IMR-90 (cell line): ENCODE data around the gene PLD3. TPM values are rescaled to one million over a fixed set of nuclear protein-coding genes. Genes with fewer than 3 reads are reported as not detected.

ENCODE experiments used
- ATAC-seq: fragments of 200-7000 bp; cut with Tn5 transposase; 2 replicates; pipeline ENCODE4 v1.9.1; 2020; ENCODE audit warnings: low read depth, mild to moderate bottlenecking, moderate library complexity
- BruUV-seq: library from RNA; stranded (reverse); fragments of 400-500 nt; replicated peaks from 2 replicates; lab custom pipeline; 2021; lab: Mats Ljungman, UMichigan
- CTCF ChIA-PET: fragments of 300-600 bp; formaldehyde crosslinking; extraction: SDS; loops from one replicate; lab custom pipeline; 2021; ENCODE audit warnings: antibody characterized with exemption; lab: Yijun Ruan, JAX
- POLR2A ChIA-PET: fragments of 300-600 bp; sonication (Branson Sonifier 250); formaldehyde crosslinking; loops from one replicate; lab custom pipeline; 2022; ENCODE audit warnings: antibody characterized with exemption; ENCODE audit not compliant: unreplicated experiment; lab: Charles Lee
- DNase-seq: peaks from one replicate; pipeline ENCODE4 v3.0.0; 2013
- H2AFZ ChIP-seq: replicated peaks from 2 replicates; pipeline ENCODE3; 2013; ENCODE audit warnings: low read length, mild to moderate bottlenecking; ENCODE audit not compliant: poor library complexity
- H2AK5ac ChIP-seq: 2 replicates; pipeline ENCODE4 v1.6.1; 2013; ENCODE audit warnings: low read depth, low read length, inconsistent platforms
- H2AK9ac ChIP-seq: replicated peaks from 2 replicates; pipeline ENCODE3; 2013; ENCODE audit warnings: mild to moderate bottlenecking, low read depth, low read length, moderate library complexity; ENCODE audit not compliant: poor library complexity
- H2BK120ac ChIP-seq: 2 replicates; pipeline ENCODE4 v1.6.1; 2013; ENCODE audit warnings: low read depth, low read length, inconsistent platforms
- H2BK15ac ChIP-seq: 3 replicates; pipeline ENCODE4 v1.6.1; 2013; ENCODE audit warnings: low read depth, low read length, inconsistent platforms
- H2BK20ac ChIP-seq: 2 replicates; pipeline ENCODE4 v1.6.1; 2013; ENCODE audit warnings: low read depth, mild to moderate bottlenecking, inconsistent platforms, low read length, moderate library complexity
- H2BK5ac ChIP-seq: 2 replicates; pipeline ENCODE4 v1.6.1; 2013; ENCODE audit warnings: mild to moderate bottlenecking, low read depth, low read length, inconsistent platforms; ENCODE audit not compliant: poor library complexity, severe bottlenecking
- H3K14ac ChIP-seq: replicated peaks from 2 replicates; pipeline ENCODE4 v1.6.1; 2013; ENCODE audit warnings: low read depth, low read length, inconsistent platforms
- H3K18ac ChIP-seq: 2 replicates; pipeline ENCODE4 v1.6.1; 2013; ENCODE audit warnings: low read depth, low read length, control low read depth
- H3K23ac ChIP-seq: 2 replicates; pipeline ENCODE4 v1.6.1; 2013; ENCODE audit warnings: low read depth, low read length, inconsistent platforms
- H3K27ac ChIP-seq: 2 replicates; pipeline ENCODE4 v1.5.1; 2013; ENCODE audit warnings: mild to moderate bottlenecking, control low read depth, low read length; ENCODE audit not compliant: insufficient read depth
- H3K27me3 ChIP-seq: 2 replicates; pipeline ENCODE4 v1.6.1; 2013; ENCODE audit warnings: low read length; ENCODE audit not compliant: control insufficient read depth, insufficient read depth
- H3K36me3 ChIP-seq: 2 replicates; pipeline ENCODE4 v1.6.1; 2013; ENCODE audit warnings: low read length, mixed read lengths; ENCODE audit not compliant: control insufficient read depth, insufficient read depth
- H3K4ac ChIP-seq: 2 replicates; pipeline ENCODE4 v1.6.1; 2013; ENCODE audit warnings: low read depth, low read length, inconsistent platforms
- H3K4me1 ChIP-seq: 2 replicates; pipeline ENCODE4 v1.6.1; 2013; ENCODE audit warnings: low read length, mixed read lengths; ENCODE audit not compliant: control insufficient read depth, insufficient read depth
- H3K4me2 ChIP-seq: 2 replicates; pipeline ENCODE4 v1.6.1; 2013; ENCODE audit warnings: low read depth, mild to moderate bottlenecking, control low read depth, low read length, moderate library complexity
- H3K4me3 ChIP-seq: 2 replicates; pipeline ENCODE4 v1.5.1; 2013; ENCODE audit warnings: low read depth, mild to moderate bottlenecking, control low read depth, low read length, moderate library complexity; ENCODE audit not compliant: insufficient read depth
- H3K56ac ChIP-seq: 2 replicates; pipeline ENCODE4 v1.6.1; 2013; ENCODE audit warnings: low read length, inconsistent platforms; ENCODE audit not compliant: insufficient read depth; ENCODE audit errors: extremely low read depth
- H3K79me1 ChIP-seq, 2 experiments: 2 replicates each; pipeline ENCODE4 v1.6.1; 2013; ENCODE audit warnings: low read length in 2 of 2, inconsistent platforms in 1 of 2, low read depth in 1 of 2
- H3K9ac ChIP-seq: 2 replicates; pipeline ENCODE4 v1.6.1; 2013; ENCODE audit warnings: low read depth, low read length, control low read depth
- H3K9me1 ChIP-seq: 2 replicates; pipeline ENCODE4 v1.6.1; 2013; ENCODE audit warnings: low read length, inconsistent platforms; ENCODE audit not compliant: insufficient read depth
- H3K9me3 ChIP-seq: 2 replicates; pipeline ENCODE4 v1.6.1; 2013; ENCODE audit warnings: low read length; ENCODE audit not compliant: control insufficient read depth, insufficient read depth
- H4K20me1 ChIP-seq: 2 replicates; pipeline ENCODE4 v1.6.1; 2013; ENCODE audit warnings: low read length, inconsistent platforms; ENCODE audit not compliant: insufficient read depth
- H4K5ac ChIP-seq: 2 replicates; pipeline ENCODE4 v1.6.1; 2013; ENCODE audit warnings: mild to moderate bottlenecking, low read depth, low read length, control low read depth
- H4K8ac ChIP-seq, 2 experiments: 2 replicates each; pipeline ENCODE4 v1.6.1; 2013; ENCODE audit warnings: low read depth in 2 of 2, low read length in 2 of 2, control low read depth in 1 of 2, inconsistent platforms in 1 of 2
- H4K91ac ChIP-seq: 2 replicates; pipeline ENCODE4 v1.6.1; 2013; ENCODE audit warnings: low read depth, low read length, inconsistent platforms; ENCODE audit not compliant: insufficient read depth
- CEBPB ChIP-seq: IDR thresholded peaks from 2 replicates; pipeline ENCODE4 v1.6.1; 2012; ENCODE audit warnings: low read depth, low read length, improper control_type of control experiment
- CHD1 ChIP-seq: IDR thresholded peaks from 2 replicates; pipeline ENCODE4 v1.6.1; 2012; ENCODE audit warnings: low read depth, low read length, improper control_type of control experiment
- CTCF ChIP-seq: conservative IDR thresholded peaks from 2 replicates; pipeline ENCODE4 v1.5.1; 2012; ENCODE audit warnings: mild to moderate bottlenecking, low read depth, low read length, improper control_type of control experiment
- FOS ChIP-seq: fragments of 150-350 bp; IDR thresholded peaks from 2 replicates; pipeline ENCODE4 v1.6.1; 2016; ENCODE audit warnings: low read depth, low read length
- MAZ ChIP-seq: IDR thresholded peaks from 2 replicates; pipeline ENCODE4 v1.6.1; 2012; ENCODE audit warnings: low read depth, mild to moderate bottlenecking, low read length, improper control_type of control experiment, moderate library complexity, borderline replicate concordance
- NFE2L2 ChIP-seq: fragments of 150-350 bp; IDR thresholded peaks from 2 replicates; pipeline ENCODE4 v1.6.1; 2016; ENCODE audit warnings: low read depth, mild to moderate bottlenecking, low read length
- POLR2A ChIP-seq: IDR thresholded peaks from 2 replicates; pipeline ENCODE4 v1.6.1; 2012; ENCODE audit warnings: mild to moderate bottlenecking, low read depth, low read length
- RAD21 ChIP-seq: IDR thresholded peaks from 2 replicates; pipeline ENCODE4 v1.6.1; 2012; ENCODE audit warnings: low read length, improper control_type of control experiment
- RCOR1 ChIP-seq: IDR thresholded peaks from 2 replicates; pipeline ENCODE4 v1.6.1; 2012; ENCODE audit warnings: mild to moderate bottlenecking, low read length, improper control_type of control experiment; ENCODE audit not compliant: insufficient replicate concordance
- SMC3 ChIP-seq: fragments of 150-350 bp; IDR thresholded peaks from 2 replicates; pipeline ENCODE4 v1.6.1; 2016; ENCODE audit warnings: low read depth, mild to moderate bottlenecking, antibody characterized with exemption, low read length, moderate library complexity
- USF2 ChIP-seq: fragments of 150-350 bp; IDR thresholded peaks from 2 replicates; pipeline ENCODE4 v1.6.1; 2017; ENCODE audit warnings: mild to moderate bottlenecking, antibody characterized with exemption, low read length, low read depth
- whole genome bisulfite sequencing, 2 experiments: methylation state at CpG; one replicate each; pipeline versions ENCODE4 v1.1.5 to v1.1.7; 2013; ENCODE audit warnings: missing lambda C conversion rate in 2 of 2; ENCODE audit not compliant: insufficient read length in 1 of 2; ENCODE audit errors: extremely low coverage in 2 of 2; 5-methylcytosine and 5-hydroxymethylcytosine counted together
- dilution Hi-C: fragments of 300-500 bp; cut with HindIII; formaldehyde crosslinking; loops from one replicate; pipeline ENCODE4 v1.14.3; 2018; ENCODE audit warnings: low sequenced_read_pairs; ENCODE audit not compliant: unreplicated experiment
- in situ Hi-C: fragments of 300-500 bp; cut with MboI; formaldehyde crosslinking; loops from 3 replicates; pipeline ENCODE4 v1.14.3; 2019; ENCODE audit warnings: low sequenced_read_pairs, inconsistent platforms, mixed read lengths
- intact Hi-C: fragments of 100-400 bp; cut with micrococcal nuclease; formaldehyde crosslinking; loops from 2 replicates; pipeline ENCODE4 v1.10.0; 2022
- polyA plus RNA-seq, 3 experiments: library from polyadenylated mRNA; depleted of rRNA; stranded (reverse); fragments of >200 nt; gene quantifications; 2 replicates each; pipeline ENCODE4 v1.2.3, GENCODE V29; 2012; ENCODE audit warnings: low replicate concordance in 1 of 3
- total RNA-seq: library from RNA; depleted of rRNA; stranded (reverse); fragments of >200 nt; gene quantifications from 2 replicates; pipeline ENCODE4 v1.2.3, GENCODE V29; 2012

The PLD3 gene
- total and polyA plus RNA-seq, 2 of the 4 experiments (the other 2 are of a cell fraction): 117 to 665 TPM

GRCh38 chr19:40370997-40371801 lies 22.7 kb downstream of the PLD3 start (continued):
- TF ChIP-seq RAD21: no peak

- no peak overlapping the region for H2BK5ac ChIP-seq
- DNase-seq (no peak), ATAC-seq (no peak)
- H4K5ac ChIP-seq: no peak overlapping the region
- no peak overlapping the region for H2AK5ac ChIP-seq
- no peak overlapping the region for H3K4me3 ChIP-seq
- 100% methylated on average over 2 of the region's 5 CpGs; no CpG with 5 or more reads in 1 of the 2 experiments for WGBS, 2 experiments
- no peak overlapping the region for H2BK15ac ChIP-seq
- TF ChIP-seq CTCF: no peak
- TF ChIP-seq FOS: no peak
- TF ChIP-seq CEBPB: no peak
- TF ChIP-seq MAZ: no peak
- no peak for TF ChIP-seq RAD21
- no peak for TF ChIP-seq USF2
- TF ChIP-seq POLR2A: no peak
- no peak for TF ChIP-seq CHD1
- no peak for TF ChIP-seq RCOR1
- TF ChIP-seq SMC3: no peak
- TF ChIP-seq NFE2L2: no peak
- H2BK20ac ChIP-seq: no peak overlapping the region
- intact Hi-C loops (no loop called here), dilution Hi-C loops (no loop called here), in situ Hi-C loops (no loop called here)
- peaks cover 3% of the 10 kb centered on the region for H3K4me1 ChIP-seq
- no TSS peak for BruUV-seq
- H3K9me3 ChIP-seq: no peaks in the 10 kb centered on the region
- H2BK120ac ChIP-seq: no peak overlapping the region
- no peak overlapping the region for H3K56ac ChIP-seq
- no peak overlapping the region for H3K18ac ChIP-seq
- H3K27ac ChIP-seq: no peak overlapping the region
- H3K4me2 ChIP-seq: no peak overlapping the region
- peaks cover 17% of the 10 kb centered on the region for H3K9me1 ChIP-seq
- ChIA-PET CTCF (interaction anchor here (0.5 kb wide), 1 partner anchor 49 kb away, joined by 4 read pairs; no protein-coding TSS in a partner anchor), POLR2A (no interaction called here)
- no peak overlapping the region for H4K91ac ChIP-seq
- no peak overlapping the region for H3K9ac ChIP-seq
- peaks cover 3 to 16% of the 10 kb centered on the region in 2 experiments; a peak in 3 of 4 replicates for H3K79me1 ChIP-seq
- H4K20me1 ChIP-seq: peaks cover 2% of the 10 kb centered on the region; the same call in 1 of the 2 replicates
- no peak overlapping the region for H3K14ac ChIP-seq
- no peak overlapping the region for H2AK9ac ChIP-seq
- H2AFZ ChIP-seq: no peak overlapping the region
- H3K23ac ChIP-seq: no peak overlapping the region
- H3K27me3 ChIP-seq: no peaks in the 10 kb centered on the region
- no peak overlapping the region for H3K4ac ChIP-seq
- H4K8ac ChIP-seq: no peak overlapping the region
- peaks cover 66% of the 10 kb centered on the region for H3K36me3 ChIP-seq
Observed at GRCh38 chr19:40371802-40372122, 23.3 kb downstream of the PLD3 start.
